Chondrocyte (in vitro differentiated cells): ENCODE results near the gene TAGLN3. TPM values are rescaled to one million over a fixed set of nuclear protein-coding genes. Genes with fewer than 3 reads are reported as not detected.

ENCODE experiments used
- DNase-seq: peaks from one replicate; pipeline ENCODE4 v3.0.0; 2021; ENCODE audit warnings: mixed read lengths, low spot score
- H3K27ac Mint-ChIP-seq: one replicate; pipeline ENCODE4 v1.8.0; 2021; ENCODE audit warnings: mild to moderate bottlenecking, moderate library complexity, mixed read lengths; ENCODE audit not compliant: unreplicated experiment
- H3K27me3 Mint-ChIP-seq: 2 replicates; pipeline ENCODE4 v1.8.0; 2021; ENCODE audit warnings: low read depth, mixed read lengths
- H3K36me3 Mint-ChIP-seq: 2 replicates; pipeline ENCODE4 v1.8.0; 2021; ENCODE audit warnings: low read depth, mixed read lengths
- H3K4me1 Mint-ChIP-seq: 2 replicates; pipeline ENCODE4 v1.8.0; 2021; ENCODE audit warnings: low read depth, mild to moderate bottlenecking, mixed read lengths
- H3K4me3 Mint-ChIP-seq: one replicate; pipeline ENCODE4 v1.8.0; 2021; ENCODE audit warnings: mild to moderate bottlenecking, moderate library complexity, mixed read lengths; ENCODE audit not compliant: unreplicated experiment
- H3K9me3 Mint-ChIP-seq: 2 replicates; pipeline ENCODE4 v1.8.0; 2021; ENCODE audit warnings: low read depth, mixed read lengths
- CTCF ChIP-seq: fragments of 200-600 bp; sonication (generic); IDR thresholded peaks from 2 replicates; pipeline ENCODE4 v1.5.0; 2021; ENCODE audit warnings: antibody characterized with exemption, mild to moderate bottlenecking, moderate library complexity
- total RNA-seq: library from RNA; stranded (reverse); gene quantifications from 3 replicates; pipeline ENCODE4 v1.2.1, GENCODE V29; 2021

The TAGLN3 gene
- total RNA-seq, 1 donor from 2014 or later = not detected

GRCh38 chr3:112000367-112000771, 1.6 kb downstream of the TAGLN3 start:
- Mint-ChIP-seq H3K4me3 (no peak overlapping the region), H3K27ac (no peak overlapping the region), H3K9me3 (no peaks in the 10 kb centered on the region), H3K36me3 (no peaks in the 10 kb centered on the region), H3K4me1 (peaks cover 12% of the 10 kb centered on the region), H3K27me3 (peaks cover 11% of the 10 kb centered on the region)
- DNase-seq = no peak
- TF ChIP-seq CTCF = no peak

GRCh38 chr3:112000966-112001365, 2.2 kb downstream of the TAGLN3 start:
- Mint-ChIP-seq H3K27ac (no peak overlapping the region), H3K4me3 (no peak overlapping the region), H3K9me3 (no peaks in the 10 kb centered on the region), H3K27me3 (peaks cover 11% of the 10 kb centered on the region), H3K4me1 (peaks cover 12% of the 10 kb centered on the region), H3K36me3 (no peaks in the 10 kb centered on the region)
- DNase-seq = no peak
- no peak for TF ChIP-seq CTCF

- DNase-seq = no peak
- Mint-ChIP-seq H3K27ac (no peak overlapping the region), H3K4me1 (peaks cover 12% of the 10 kb centered on the region), H3K9me3 (no peaks in the 10 kb centered on the region), H3K4me3 (no peak overlapping the region), H3K36me3 (no peaks in the 10 kb centered on the region), H3K27me3 (peaks cover 11% of the 10 kb centered on the region)
- TF ChIP-seq CTCF = no peak
Observed at GRCh38 chr3:112001526-112001925, 2.8 kb downstream of the TAGLN3 start.

GRCh38 chr3:112002096-112002971, 3.6 kb downstream of the TAGLN3 start:
- Mint-ChIP-seq H3K27me3 (peaks cover 11% of the 10 kb centered on the region), H3K27ac (no peak overlapping the region), H3K9me3 (no peaks in the 10 kb centered on the region), H3K4me1 (peaks cover 14% of the 10 kb centered on the region), H3K4me3 (no peak overlapping the region), H3K36me3 (no peaks in the 10 kb centered on the region)
- no peak for DNase-seq
- no peak for TF ChIP-seq CTCF

GRCh38 chr3:112003321-112004080, 4.8 kb downstream of the TAGLN3 start:
- Mint-ChIP-seq H3K27ac (no peak overlapping the region), H3K36me3 (no peaks in the 10 kb centered on the region), H3K9me3 (no peaks in the 10 kb centered on the region), H3K4me3 (no peak overlapping the region), H3K4me1 (peaks cover 21% of the 10 kb centered on the region), H3K27me3 (peaks cover 11% of the 10 kb centered on the region)
- no peak for DNase-seq
- no peak for TF ChIP-seq CTCF
